Mesenchymal stem cell (in vitro differentiated cells and primary cell): ENCODE results near the gene WBP1L.

Experiments used
- DNase-seq: peaks from one replicate; pipeline ENCODE4 v3.0.0-alpha.2; 2013
- H2AFZ ChIP-seq: one replicate; pipeline ENCODE4 v1.6.1; 2013; ENCODE audit warnings: low read depth, mild to moderate bottlenecking, control low read depth, inconsistent platforms, low read length, moderate library complexity
- H2AK5ac ChIP-seq: 2 replicates; pipeline ENCODE4 v1.6.1; 2013; ENCODE audit warnings: low read length, moderate library complexity, mild to moderate bottlenecking, inconsistent platforms; ENCODE audit not compliant: severe bottlenecking
- H2BK120ac ChIP-seq: one replicate; pipeline ENCODE4 v1.6.1; 2013; ENCODE audit warnings: low read depth, mild to moderate bottlenecking, inconsistent platforms, low read length, moderate library complexity
- H2BK12ac ChIP-seq, 2 experiments: one replicate each; pipeline ENCODE4 v1.6.1; 2013; ENCODE audit warnings: inconsistent platforms in 2 of 2, low read length in 2 of 2, mild to moderate bottlenecking in 2 of 2, moderate library complexity in 2 of 2, control low read depth in 1 of 2
- H2BK15ac ChIP-seq: one replicate; pipeline ENCODE4 v1.6.1; 2013; ENCODE audit warnings: mild to moderate bottlenecking, low read depth, inconsistent platforms; ENCODE audit not compliant: poor library complexity, severe bottlenecking
- H2BK5ac ChIP-seq: 2 replicates; pipeline ENCODE4 v1.6.1; 2013; ENCODE audit warnings: low read depth, mild to moderate bottlenecking, low read length, control low read depth, inconsistent platforms; ENCODE audit not compliant: poor library complexity, severe bottlenecking
- H3K14ac ChIP-seq, 2 experiments: one replicate each; pipeline ENCODE4 v1.6.1; 2013; ENCODE audit warnings: inconsistent platforms in 2 of 2, low read length in 2 of 2, control low read depth in 1 of 2, mild to moderate bottlenecking in 1 of 2, moderate library complexity in 1 of 2
- H3K18ac ChIP-seq, 2 experiments: one replicate each; pipeline ENCODE4 v1.6.1; 2013; ENCODE audit warnings: inconsistent platforms in 2 of 2, low read length in 2 of 2, control low read depth in 1 of 2, low read depth in 1 of 2, mild to moderate bottlenecking in 1 of 2
- H3K23ac ChIP-seq, 2 experiments: one replicate each; pipeline ENCODE4 v1.6.1; 2013; ENCODE audit warnings: inconsistent platforms in 2 of 2, low read length in 2 of 2, mild to moderate bottlenecking in 2 of 2, moderate library complexity in 2 of 2, control low read depth in 1 of 2
- H3K27ac ChIP-seq: 2 replicates; pipeline ENCODE4 v1.5.1; 2013; ENCODE audit warnings: mild to moderate bottlenecking, moderate library complexity, low read length, control low read depth, inconsistent platforms; ENCODE audit not compliant: poor library complexity, severe bottlenecking
- H3K27me3 ChIP-seq, 2 experiments: 2 replicates each; pipeline versions ENCODE4 v1.6.1 to v1.7.0; 2013; ENCODE audit warnings: low read length in 2 of 2, mild to moderate bottlenecking in 2 of 2, moderate library complexity in 2 of 2, control low read depth in 1 of 2, inconsistent platforms in 1 of 2; ENCODE audit not compliant: control insufficient read depth in 1 of 2, insufficient read depth in 1 of 2
- H3K36me3 ChIP-seq, 2 experiments: 2 replicates each; pipeline versions ENCODE4 v1.6.1 to v1.7.0; 2013; ENCODE audit warnings: low read length in 2 of 2, control low read depth in 1 of 2, inconsistent platforms in 1 of 2, low read depth in 1 of 2, mild to moderate bottlenecking in 1 of 2; ENCODE audit not compliant: insufficient read depth in 2 of 2, control insufficient read depth in 1 of 2
- H3K4ac ChIP-seq, 2 experiments: one replicate each; pipeline ENCODE4 v1.6.1; 2013; ENCODE audit warnings: inconsistent platforms in 2 of 2, low read length in 2 of 2, mild to moderate bottlenecking in 2 of 2, moderate library complexity in 2 of 2, control low read depth in 1 of 2, low read depth in 1 of 2
- H3K4me1 ChIP-seq: 2 replicates; pipeline ENCODE4 v1.6.1; 2013; ENCODE audit warnings: low read depth, low read length, control low read depth; ENCODE audit not compliant: control insufficient read depth, insufficient read depth
- H3K4me2 ChIP-seq: 2 replicates; pipeline ENCODE4 v1.6.1; 2013; ENCODE audit warnings: low read length, mild to moderate bottlenecking, inconsistent platforms; ENCODE audit not compliant: poor library complexity, severe bottlenecking
- H3K4me3 ChIP-seq, 2 experiments: 2 replicates each; pipeline versions ENCODE4 v1.5.1 to v1.7.0; 2013; ENCODE audit warnings: low read length in 2 of 2, mild to moderate bottlenecking in 2 of 2, control low read depth in 1 of 2, low read depth in 1 of 2; ENCODE audit not compliant: insufficient read depth in 1 of 2
- H3K79me1 ChIP-seq: replicated peaks from 2 replicates; pipeline ENCODE4 v1.6.1; 2013; ENCODE audit warnings: mild to moderate bottlenecking, control low read depth, low read length, inconsistent platforms; ENCODE audit not compliant: poor library complexity, severe bottlenecking
- H3K9ac ChIP-seq: 2 replicates; pipeline ENCODE4 v1.7.0; 2013; ENCODE audit warnings: mild to moderate bottlenecking, low read length, moderate library complexity
- H3K9me3 ChIP-seq: 2 replicates; pipeline ENCODE4 v1.7.0; 2013; ENCODE audit warnings: mild to moderate bottlenecking, low read length; ENCODE audit not compliant: control insufficient read depth
- H4K8ac ChIP-seq: one replicate; pipeline ENCODE4 v1.6.1; 2013; ENCODE audit warnings: inconsistent platforms, mild to moderate bottlenecking, low read length, moderate library complexity
- H4K91ac ChIP-seq: one replicate; pipeline ENCODE4 v1.6.1; 2013; ENCODE audit warnings: mild to moderate bottlenecking, low read length, inconsistent platforms
- WGBS: methylation state at CpG from one replicate; pipeline ENCODE4 v1.1.7; 2013; ENCODE audit warnings: mixed read lengths; 5-methylcytosine and 5-hydroxymethylcytosine counted together

The WBP1L gene

DNA sequence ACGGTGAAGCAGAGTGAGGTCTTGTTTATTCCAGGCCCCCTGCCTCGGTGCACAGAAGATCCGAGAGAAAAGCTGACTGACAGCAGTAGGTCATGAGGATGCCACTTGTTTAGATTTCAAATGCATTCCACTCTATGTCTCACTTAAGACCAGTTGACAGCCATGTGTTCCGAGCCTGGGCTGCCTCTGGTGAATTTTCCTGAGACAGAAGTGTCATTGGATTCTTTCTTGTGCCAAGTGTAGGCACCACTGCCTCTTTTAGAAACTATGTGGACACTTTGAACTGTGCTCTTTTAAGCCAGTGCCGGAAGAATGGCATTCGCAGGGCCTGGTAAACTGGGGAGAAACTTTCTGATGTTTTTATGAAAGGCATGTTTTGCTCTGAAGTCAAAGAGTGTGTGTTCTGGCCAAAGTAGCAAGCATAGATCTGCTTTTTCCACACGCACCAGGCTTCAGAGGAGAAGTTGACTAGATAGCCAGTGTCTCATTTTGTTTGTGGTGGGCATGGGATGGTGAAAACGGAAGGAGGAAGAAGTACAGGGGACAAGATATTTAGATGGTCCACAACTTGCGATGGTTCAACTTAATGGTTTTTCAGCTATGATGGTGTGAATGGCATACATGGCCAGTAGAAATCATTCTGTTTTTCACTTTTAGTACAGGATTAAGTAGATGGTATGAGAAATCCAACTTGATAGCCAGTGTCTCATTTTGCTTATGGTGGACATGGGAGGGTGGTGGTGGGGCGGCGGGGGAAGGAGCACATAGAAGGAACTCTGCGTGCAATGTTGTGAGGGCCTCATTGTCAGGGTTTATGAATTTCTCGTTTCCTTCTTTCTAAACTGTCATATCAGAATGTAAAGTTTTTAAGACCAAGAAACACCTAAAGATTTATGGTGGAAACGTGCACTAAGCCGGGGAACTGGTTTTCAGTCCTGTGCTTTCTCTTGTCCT lies 52.0 kb downstream of the WBP1L start:
- H3K4me2 ChIP-seq: no peak overlapping the region
- WGBS: 61% methylated on average over 15 of the region's 15 CpGs

DNA sequence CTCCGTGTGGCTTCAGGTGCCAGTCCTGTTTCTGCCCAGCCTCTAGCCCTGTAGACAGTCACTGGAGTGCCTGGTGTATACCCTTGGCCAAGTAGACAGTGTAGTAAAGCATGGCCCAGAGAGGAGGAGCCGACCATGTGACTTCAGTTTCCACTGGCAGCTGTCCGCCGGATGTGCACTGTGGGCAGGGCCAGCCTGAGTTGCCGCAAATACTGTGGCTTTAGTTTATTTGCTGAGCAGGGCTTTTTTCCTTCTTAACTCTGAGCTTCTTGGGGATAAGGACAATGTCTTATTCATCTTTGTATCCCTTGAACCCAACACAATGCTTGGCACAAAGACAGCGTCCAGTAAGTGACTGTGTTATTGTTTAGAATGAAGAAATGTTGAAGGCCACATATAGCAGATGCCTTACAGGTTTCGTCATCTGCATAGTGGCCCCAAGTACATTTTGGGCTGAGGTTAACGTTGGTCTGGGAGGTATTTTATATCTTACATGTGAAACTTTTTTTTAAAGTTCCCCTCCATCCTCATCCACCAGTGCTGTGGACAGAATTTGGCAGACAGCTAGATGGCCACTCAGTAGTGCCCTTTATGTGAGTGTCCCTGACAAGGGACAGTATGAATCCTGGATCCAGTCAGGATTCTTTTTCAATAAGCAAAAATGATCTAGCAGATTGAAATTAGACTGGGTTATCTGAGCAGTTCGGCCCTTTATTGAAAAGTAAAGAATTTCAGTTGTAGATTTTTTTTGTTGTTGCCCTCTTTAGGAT lies 52.8 kb downstream of the WBP1L start:
- Histone ChIP-seq H3K9me3 (no peaks in the 10 kb centered on the region), H3K14ac (no peak overlapping the region), H3K36me3 (peaks cover 29 to 59% of the 10 kb centered on the region in 2 experiments), H2BK12ac (no peak overlapping the region), H3K9ac (peak overlapping the region; percentile 71), H2AFZ (no peak overlapping the region), H2BK15ac (no peak overlapping the region), H4K8ac (no peak overlapping the region), H3K4me3 (peak overlapping the region in 1 of 2 experiments; percentile 48), H3K79me1 (peaks cover 42% of the 10 kb centered on the region), H3K23ac (no peak overlapping the region), H3K4me1 (peaks cover 3% of the 10 kb centered on the region), H3K27me3 (no peaks in the 10 kb centered on the region), H2AK5ac (no peak overlapping the region), H2BK120ac (no peak overlapping the region), H3K4me2 (no peak overlapping the region), H2BK5ac (no peak overlapping the region), H3K18ac (no peak overlapping the region), H3K4ac (no peak overlapping the region), H3K27ac (no peak overlapping the region), H4K91ac (no peak overlapping the region)
- WGBS: 88% methylated on average over 7 of the region's 9 CpGs
- DNase-seq: peak; percentile 67

More for the DNA sequence above, 52.0 kb downstream of the WBP1L start:
- Histone ChIP-seq H2BK120ac (no peak overlapping the region), H2BK12ac (no peak overlapping the region), H2BK5ac (no peak overlapping the region), H3K27me3 (no peaks in the 10 kb centered on the region), H2AFZ (no peak overlapping the region), H3K4ac (no peak overlapping the region), H3K27ac (no peak overlapping the region), H4K8ac (no peak overlapping the region), H2BK15ac (no peak overlapping the region), H3K36me3 (peaks cover 29 to 56% of the 10 kb centered on the region in 2 experiments), H3K9me3 (no peaks in the 10 kb centered on the region), H2AK5ac (no peak overlapping the region), H3K9ac (no peak overlapping the region), H3K79me1 (peaks cover 46% of the 10 kb centered on the region), H3K23ac (no peak overlapping the region), H3K4me3 (no peak overlapping the region), H3K4me1 (peaks cover 3% of the 10 kb centered on the region), H3K14ac (no peak overlapping the region), H3K18ac (no peak overlapping the region), H4K91ac (no peak overlapping the region)
- peak; percentile 53 for DNase-seq

DNA sequence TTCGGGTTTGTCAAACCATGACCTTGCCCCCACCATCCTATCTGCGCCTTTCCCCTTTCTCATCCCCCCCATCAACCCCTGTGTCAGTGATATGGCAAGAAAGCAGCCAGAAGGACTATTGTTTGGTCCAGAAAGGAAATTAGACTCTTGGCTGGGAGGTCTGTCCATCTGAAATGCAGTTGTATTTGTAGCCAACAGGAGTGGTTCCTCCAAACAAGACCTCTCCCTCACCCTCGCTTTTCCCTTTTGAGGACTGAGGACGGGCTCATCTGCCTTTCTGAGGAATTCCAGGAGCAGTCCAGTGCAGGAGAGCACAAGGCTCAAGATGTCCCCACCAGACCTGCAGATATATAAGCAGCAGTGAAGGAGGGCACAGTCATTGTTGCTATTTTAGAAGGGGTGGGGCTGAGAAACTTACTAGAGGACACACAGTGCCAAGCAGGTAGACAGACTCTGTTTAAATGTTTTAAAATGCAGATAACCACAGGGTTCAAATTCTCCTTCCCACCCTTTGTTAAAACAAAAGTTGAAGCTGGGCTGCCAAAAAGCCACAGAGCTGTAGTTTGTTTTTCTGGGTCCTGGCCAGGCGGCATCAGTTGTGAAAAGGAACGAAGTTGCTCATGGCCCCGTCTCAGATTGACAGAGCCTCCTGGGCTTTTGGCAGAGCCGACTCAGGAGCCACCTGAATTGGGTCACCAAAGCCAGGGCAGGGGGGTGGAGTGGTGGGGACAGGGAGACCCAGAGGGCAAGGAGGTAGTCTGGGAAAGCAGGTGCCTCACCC lies 56.1 kb downstream of the WBP1L start:
- no peak overlapping the region for H3K18ac ChIP-seq
- no peak overlapping the region for H3K4me3 ChIP-seq
- no peak overlapping the region for H2BK15ac ChIP-seq
- H2AFZ ChIP-seq: no peak overlapping the region
- peaks cover 25 to 55% of the 10 kb centered on the region in 2 experiments for H3K36me3 ChIP-seq
- peaks cover 11% of the 10 kb centered on the region for H3K4me1 ChIP-seq
- H4K91ac ChIP-seq: no peak overlapping the region
- H3K4ac ChIP-seq: no peak overlapping the region
- no peak for DNase-seq
- no peak overlapping the region for H2AK5ac ChIP-seq
- WGBS: 93% methylated on average over 7 of the region's 8 CpGs
- no peak overlapping the region for H2BK12ac ChIP-seq
- H3K9me3 ChIP-seq: no peaks in the 10 kb centered on the region
- H3K4me2 ChIP-seq: no peak overlapping the region
- H3K27ac ChIP-seq: no peak overlapping the region
- no peak overlapping the region for H3K14ac ChIP-seq
- no peak overlapping the region for H2BK120ac ChIP-seq
- no peak overlapping the region for H3K23ac ChIP-seq
- peak overlapping the region; percentile 64 for H3K9ac ChIP-seq
- H3K79me1 ChIP-seq: peaks cover 27% of the 10 kb centered on the region
- H2BK5ac ChIP-seq: no peak overlapping the region
- no peaks in the 10 kb centered on the region for H3K27me3 ChIP-seq
- H4K8ac ChIP-seq: no peak overlapping the region
